HEK293 (cell line): ENCODE results near the gene RIN1.

Experiments
- CTCF ChIA-PET: fragments of 350-600 bp; formaldehyde crosslinking; extraction: SDS; loops from one replicate; lab custom pipeline; 2021; ENCODE audit warnings: antibody characterized with exemption; lab: Yijun Ruan, JAX
- POLR2A ChIA-PET: fragments of 300-600 bp; formaldehyde crosslinking; extraction: SDS; loops from one replicate; lab custom pipeline; 2020; ENCODE audit warnings: antibody characterized with exemption, inconsistent platforms; lab: Yijun Ruan, JAX
- H3K27ac ChIP-seq: fragments of 200-500 bp; sonication (Bioruptor generic); 2 replicates; pipeline ENCODE4 v1.5.1; 2014; ENCODE audit warnings: low read depth, low read length, control low read depth, inconsistent platforms; ENCODE audit errors: extremely low read depth
- H3K36me3 ChIP-seq, 2 experiments: fragments of 200-500 bp in 1 of 2; sonication (Bioruptor generic) in 1 of 2; 1 replicate in 1 of 2; 2 replicates in 1 of 2; pipeline ENCODE4 v1.5.1; 2014 to 2017; ENCODE audit warnings: inconsistent platforms in 2 of 2, low read length in 2 of 2; ENCODE audit not compliant: control insufficient read depth in 2 of 2, insufficient read depth in 1 of 2
- H3K4me1 ChIP-seq: fragments of 200-500 bp; sonication (Bioruptor generic); 2 replicates; pipeline ENCODE4 v1.5.1; 2014; ENCODE audit warnings: mild to moderate bottlenecking, low read length, inconsistent platforms; ENCODE audit not compliant: control insufficient read depth, insufficient read depth
- H3K4me3 ChIP-seq: 2 replicates; pipeline ENCODE4 v1.5.1; 2011; ENCODE audit warnings: low read depth, mild to moderate bottlenecking, control low read depth, low read length, moderate library complexity
- H3K9me3 ChIP-seq: fragments of 200-500 bp; sonication (Bioruptor generic); 2 replicates; pipeline ENCODE4 v1.5.1; 2014; ENCODE audit warnings: low read depth, low read length, inconsistent platforms; ENCODE audit not compliant: control insufficient read depth, insufficient read depth
- BCL11A ChIP-seq: fragments of 450-650 bp; formaldehyde crosslinking; IDR thresholded peaks from 2 replicates; pipeline ENCODE4 v1.5.1; 2016; ENCODE audit warnings: low read depth, missing biosample characterization, missing genetic modification characterization
- KLF9 ChIP-seq: fragments of 450-650 bp; formaldehyde crosslinking; IDR thresholded peaks from 2 replicates; pipeline ENCODE4 v1.5.1; 2016; ENCODE audit warnings: missing biosample characterization, missing genetic modification characterization, low read depth
- MZF1 ChIP-seq: fragments of 450-650 bp; formaldehyde crosslinking; IDR thresholded peaks from 2 replicates; pipeline ENCODE4 v1.5.1; 2017; ENCODE audit warnings: missing biosample characterization, missing genetic modification characterization, borderline replicate concordance
- PRDM1 ChIP-seq: fragments of 450-650 bp; formaldehyde crosslinking; IDR thresholded peaks from 2 replicates; pipeline ENCODE4; 2016; ENCODE audit warnings: missing biosample characterization, missing genetic modification characterization
- REPIN1 ChIP-seq: fragments of 450-650 bp; formaldehyde crosslinking; IDR thresholded peaks from 2 replicates; pipeline ENCODE4 v1.5.1; 2017; ENCODE audit warnings: missing biosample characterization, missing genetic modification characterization, low read depth
- ZNF202 ChIP-seq: fragments of 450-650 bp; formaldehyde crosslinking; IDR thresholded peaks from 2 replicates; pipeline ENCODE4 v1.5.1; 2016; ENCODE audit warnings: missing biosample characterization, missing genetic modification characterization, borderline replicate concordance
- ZNF248 ChIP-seq: fragments of 450-650 bp; formaldehyde crosslinking; IDR thresholded peaks from 2 replicates; pipeline ENCODE4 v1.5.1; 2017; ENCODE audit warnings: missing biosample characterization, missing genetic modification characterization
- ZNF341 ChIP-seq: fragments of 450-650 bp; formaldehyde crosslinking; IDR thresholded peaks from 2 replicates; pipeline ENCODE4; 2016; ENCODE audit warnings: low read depth, missing biosample characterization, missing genetic modification characterization
- ZNF571 ChIP-seq: fragments of 450-650 bp; formaldehyde crosslinking; IDR thresholded peaks from 2 replicates; pipeline ENCODE4 v1.5.0; 2017; ENCODE audit warnings: missing biosample characterization, missing genetic modification characterization
- ZNF626 ChIP-seq: fragments of 450-650 bp; sonication (Bioruptor Pico); formaldehyde crosslinking; IDR thresholded peaks from 2 replicates; pipeline ENCODE4 v1.5.1; 2018; ENCODE audit warnings: missing biosample characterization, missing genetic modification characterization, inconsistent platforms
- ZNF658 ChIP-seq: fragments of 450-650 bp; formaldehyde crosslinking; IDR thresholded peaks from 2 replicates; pipeline ENCODE4; 2016; ENCODE audit warnings: missing biosample characterization, missing genetic modification characterization
- TF ChIP-seq, protein P1 (sequence below): fragments of 450-650 bp; formaldehyde crosslinking; IDR thresholded peaks from 2 replicates; pipeline ENCODE4 v1.5.1; 2017; ENCODE audit warnings: missing biosample characterization, missing genetic modification characterization
- TF ChIP-seq, protein P2 (sequence below): fragments of 450-650 bp; formaldehyde crosslinking; IDR thresholded peaks from 2 replicates; pipeline ENCODE4 v1.5.1; 2017; ENCODE audit warnings: missing biosample characterization, missing genetic modification characterization
- TF ChIP-seq, protein P3 (sequence below): sonication (generic); formaldehyde crosslinking; IDR thresholded peaks from 2 replicates; pipeline ENCODE4 v1.8.1; 2022; ENCODE audit warnings: mild to moderate bottlenecking, moderate library complexity, missing genetic modification reagents
- TF ChIP-seq, protein P4 (sequence below): fragments of 450-650 bp; formaldehyde crosslinking; IDR thresholded peaks from 2 replicates; pipeline ENCODE4 v1.5.1; 2016; ENCODE audit warnings: missing biosample characterization, missing genetic modification characterization, low read depth

Gene RIN1

DNA sequence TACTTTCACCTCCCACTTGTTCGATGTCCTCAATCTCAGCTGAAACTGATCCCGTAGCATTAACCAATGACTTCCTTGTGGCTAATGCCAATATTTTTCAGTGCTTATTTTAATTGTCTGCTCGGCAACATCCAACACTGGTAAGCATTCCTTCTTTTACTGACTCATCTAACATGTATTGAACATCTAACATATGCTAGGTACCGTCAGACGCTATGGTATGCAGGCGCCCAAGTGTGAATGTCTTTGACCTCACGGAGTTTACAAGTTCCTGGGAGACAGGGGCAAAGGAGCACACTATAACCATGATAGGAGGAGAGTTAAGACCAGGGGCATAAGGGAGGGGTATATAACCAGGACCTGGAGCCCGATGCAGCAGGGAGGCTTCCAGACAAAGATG, 6.9 kb upstream of the RIN1 start (continued):
- TF ChIP-seq ZNF248 = no peak
- no peak for TF ChIP-seq ZNF658
- no peak for TF ChIP-seq ZNF571
- TF ChIP-seq REPIN1 = no peak
- no peak for TF ChIP-seq PRDM1 (tag by site-specific recombination)
- no peak for TF ChIP-seq ZNF626 (tag by site-specific recombination)
- TF ChIP-seq, protein P1, sequence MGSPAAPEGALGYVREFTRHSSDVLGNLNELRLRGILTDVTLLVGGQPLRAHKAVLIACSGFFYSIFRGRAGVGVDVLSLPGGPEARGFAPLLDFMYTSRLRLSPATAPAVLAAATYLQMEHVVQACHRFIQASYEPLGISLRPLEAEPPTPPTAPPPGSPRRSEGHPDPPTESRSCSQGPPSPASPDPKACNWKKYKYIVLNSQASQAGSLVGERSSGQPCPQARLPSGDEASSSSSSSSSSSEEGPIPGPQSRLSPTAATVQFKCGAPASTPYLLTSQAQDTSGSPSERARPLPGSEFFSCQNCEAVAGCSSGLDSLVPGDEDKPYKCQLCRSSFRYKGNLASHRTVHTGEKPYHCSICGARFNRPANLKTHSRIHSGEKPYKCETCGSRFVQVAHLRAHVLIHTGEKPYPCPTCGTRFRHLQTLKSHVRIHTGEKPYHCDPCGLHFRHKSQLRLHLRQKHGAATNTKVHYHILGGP (tag by site-specific recombination) = no peak
- TF ChIP-seq, all 188 proteins: peak for 0

DNA sequence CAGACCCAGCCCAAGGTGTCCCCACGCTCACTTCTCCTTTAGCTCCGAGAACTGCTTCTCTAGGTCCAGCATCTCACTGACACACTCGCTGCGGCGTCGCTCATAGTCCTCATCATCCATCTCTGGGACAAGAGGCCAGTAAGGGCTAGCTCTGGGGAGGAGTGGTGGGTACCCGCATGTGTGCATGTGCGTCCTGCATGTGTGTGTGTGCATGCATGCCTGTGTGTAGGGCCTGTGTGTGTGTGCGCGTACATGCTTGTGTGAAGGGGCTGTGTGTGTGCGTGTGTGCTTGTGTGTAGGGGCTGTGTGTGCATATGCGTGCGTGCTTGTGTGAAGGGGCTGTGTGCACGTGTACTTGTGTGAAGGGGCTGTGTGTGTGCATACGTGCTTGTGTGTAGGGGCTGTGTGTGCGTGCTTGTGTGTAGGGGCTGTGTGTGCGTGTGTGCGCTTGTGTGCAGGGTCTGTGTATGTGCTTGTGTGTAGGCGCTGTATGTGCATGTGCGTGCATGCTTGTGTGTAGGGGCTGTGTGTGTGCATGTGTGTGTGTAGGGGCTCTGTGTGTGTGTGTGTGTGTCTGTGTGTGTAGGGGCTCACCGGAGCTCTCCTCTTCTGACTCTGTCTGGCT, 5.4 kb upstream of the RIN1 start:
- CTCF ChIA-PET = interaction anchor here (1.0 kb wide), 2 partner anchors 31 to 48 kb away, joined by 3 to 4 read pairs; no protein-coding TSS in a partner anchor
- H3K9me3 ChIP-seq = no peaks in the 10 kb centered on the region
- H3K4me1 ChIP-seq = no peaks in the 10 kb centered on the region
- peaks cover 0 to 66% of the 10 kb centered on the region in 2 experiments; a peak in 2 of 3 replicates for H3K36me3 ChIP-seq
- TF ChIP-seq, protein P2, sequence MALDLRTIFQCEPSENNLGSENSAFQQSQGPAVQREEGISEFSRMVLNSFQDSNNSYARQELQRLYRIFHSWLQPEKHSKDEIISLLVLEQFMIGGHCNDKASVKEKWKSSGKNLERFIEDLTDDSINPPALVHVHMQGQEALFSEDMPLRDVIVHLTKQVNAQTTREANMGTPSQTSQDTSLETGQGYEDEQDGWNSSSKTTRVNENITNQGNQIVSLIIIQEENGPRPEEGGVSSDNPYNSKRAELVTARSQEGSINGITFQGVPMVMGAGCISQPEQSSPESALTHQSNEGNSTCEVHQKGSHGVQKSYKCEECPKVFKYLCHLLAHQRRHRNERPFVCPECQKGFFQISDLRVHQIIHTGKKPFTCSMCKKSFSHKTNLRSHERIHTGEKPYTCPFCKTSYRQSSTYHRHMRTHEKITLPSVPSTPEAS = peak; percentile 88
- no peak for TF ChIP-seq KLF9 (tag by site-specific recombination)
- no peak overlapping the region for H3K4me3 ChIP-seq
- POLR2A ChIA-PET = no interaction called here
- H3K27ac ChIP-seq = no peak overlapping the region

DNA sequence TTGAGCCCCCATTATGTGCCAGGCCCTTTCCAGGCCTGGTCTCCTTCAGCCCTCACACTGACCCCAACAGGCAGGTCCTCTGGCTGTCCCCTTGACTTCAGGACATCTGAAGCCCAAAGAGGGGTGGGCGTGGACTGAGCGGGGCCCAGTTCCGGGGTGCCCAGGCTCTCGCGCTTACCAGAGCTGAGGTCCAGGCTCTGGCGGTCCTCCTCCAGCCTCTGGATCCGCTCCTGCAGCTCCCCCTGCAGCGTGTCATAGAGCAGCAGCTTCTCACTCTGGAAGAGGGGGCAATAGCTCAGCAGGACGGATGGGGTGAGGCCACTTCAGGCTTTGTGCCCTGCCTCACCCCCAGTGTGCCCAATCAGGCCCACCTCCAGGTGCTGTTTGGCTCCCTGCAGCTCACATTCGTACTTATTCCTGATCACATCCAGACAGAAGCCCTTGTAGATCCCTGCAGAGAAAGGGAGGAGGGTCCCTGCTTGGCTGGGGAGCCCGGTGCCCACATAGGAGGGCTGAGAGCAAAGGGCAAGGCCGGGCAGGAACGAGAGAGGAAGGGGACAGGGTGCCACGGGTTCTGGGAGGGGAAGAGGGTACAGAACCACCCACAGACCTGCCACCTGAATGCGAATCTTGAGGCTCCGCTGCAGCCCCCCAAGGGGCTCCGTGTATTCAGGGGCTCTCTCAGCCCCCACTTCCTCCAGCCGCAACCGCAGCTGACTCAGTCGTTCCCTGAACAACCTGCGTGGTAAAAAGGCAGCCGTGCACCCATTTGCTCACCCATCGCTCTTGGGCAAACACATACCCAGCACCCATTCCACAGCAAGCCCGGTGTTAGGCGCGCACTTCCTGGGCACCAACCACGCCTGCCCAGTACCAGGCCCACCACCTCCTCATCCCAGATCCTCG, 4.6 kb upstream of the RIN1 start:
- Histone ChIP-seq H3K4me1 (no peaks in the 10 kb centered on the region), H3K36me3 (peaks cover 0 to 66% of the 10 kb centered on the region in 2 experiments; a peak in 2 of 3 replicates), H3K9me3 (no peaks in the 10 kb centered on the region), H3K4me3 (no peak overlapping the region), H3K27ac (no peak overlapping the region)
- no peak for TF ChIP-seq ZNF202 (tag by site-specific recombination)
- TF ChIP-seq, protein P3, sequence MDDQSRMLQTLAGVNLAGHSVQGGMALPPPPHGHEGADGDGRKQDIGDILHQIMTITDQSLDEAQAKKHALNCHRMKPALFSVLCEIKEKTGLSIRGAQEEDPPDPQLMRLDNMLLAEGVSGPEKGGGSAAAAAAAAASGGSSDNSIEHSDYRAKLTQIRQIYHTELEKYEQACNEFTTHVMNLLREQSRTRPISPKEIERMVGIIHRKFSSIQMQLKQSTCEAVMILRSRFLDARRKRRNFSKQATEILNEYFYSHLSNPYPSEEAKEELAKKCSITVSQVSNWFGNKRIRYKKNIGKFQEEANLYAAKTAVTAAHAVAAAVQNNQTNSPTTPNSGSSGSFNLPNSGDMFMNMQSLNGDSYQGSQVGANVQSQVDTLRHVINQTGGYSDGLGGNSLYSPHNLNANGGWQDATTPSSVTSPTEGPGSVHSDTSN (CRISPR knock-in tag) = no peak
- CTCF ChIA-PET = interaction anchor here (1.1 to 1.4 kb wide), 2 partner anchors 12 to 29 kb away, joined by 4 to 6 read pairs; no protein-coding TSS in a partner anchor
- POLR2A ChIA-PET = no interaction called here

DNA sequence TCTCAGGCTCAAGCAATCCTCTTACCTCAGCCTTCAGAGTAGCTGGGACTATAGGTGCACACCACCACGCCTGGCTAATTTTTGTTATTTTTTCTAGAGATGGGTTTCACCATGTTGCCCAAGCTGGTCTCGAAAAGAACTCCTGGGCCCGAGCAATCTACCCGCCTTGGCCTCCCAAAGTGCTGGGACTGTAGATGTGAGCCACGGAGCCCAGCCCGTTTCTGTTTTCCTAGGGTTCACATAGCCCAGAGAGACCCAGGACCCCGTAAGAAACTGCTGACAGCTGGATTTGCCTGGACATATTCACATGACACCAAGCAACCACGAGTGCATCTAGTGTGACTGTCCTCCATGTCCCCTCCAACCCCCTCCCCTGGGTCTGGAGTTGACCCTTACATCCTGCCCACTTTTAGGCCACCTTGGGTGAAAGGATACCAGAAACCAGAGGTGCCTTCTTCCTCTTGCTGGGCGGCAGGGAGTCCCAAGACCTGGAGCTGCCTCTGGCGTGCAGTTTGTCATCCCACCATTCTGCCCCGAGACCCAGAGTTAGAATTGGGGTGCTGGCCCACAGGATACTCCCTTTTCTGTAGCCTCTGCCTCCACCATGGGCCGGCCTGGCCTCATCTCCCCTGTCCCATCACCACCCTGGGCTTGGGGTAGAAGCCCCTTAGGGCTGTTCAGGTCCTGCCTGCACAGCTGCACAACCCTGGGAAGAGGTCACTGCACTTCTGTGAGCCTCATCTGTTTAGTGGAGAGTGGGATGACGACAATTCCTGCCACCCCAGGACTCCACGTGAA, 3.7 kb upstream of the RIN1 start:
- TF ChIP-seq BCL11A (no peak), MZF1 (tag by site-specific recombination) (no peak), ZNF341 (tag by site-specific recombination) (no peak)
- TF ChIP-seq, protein P4, sequence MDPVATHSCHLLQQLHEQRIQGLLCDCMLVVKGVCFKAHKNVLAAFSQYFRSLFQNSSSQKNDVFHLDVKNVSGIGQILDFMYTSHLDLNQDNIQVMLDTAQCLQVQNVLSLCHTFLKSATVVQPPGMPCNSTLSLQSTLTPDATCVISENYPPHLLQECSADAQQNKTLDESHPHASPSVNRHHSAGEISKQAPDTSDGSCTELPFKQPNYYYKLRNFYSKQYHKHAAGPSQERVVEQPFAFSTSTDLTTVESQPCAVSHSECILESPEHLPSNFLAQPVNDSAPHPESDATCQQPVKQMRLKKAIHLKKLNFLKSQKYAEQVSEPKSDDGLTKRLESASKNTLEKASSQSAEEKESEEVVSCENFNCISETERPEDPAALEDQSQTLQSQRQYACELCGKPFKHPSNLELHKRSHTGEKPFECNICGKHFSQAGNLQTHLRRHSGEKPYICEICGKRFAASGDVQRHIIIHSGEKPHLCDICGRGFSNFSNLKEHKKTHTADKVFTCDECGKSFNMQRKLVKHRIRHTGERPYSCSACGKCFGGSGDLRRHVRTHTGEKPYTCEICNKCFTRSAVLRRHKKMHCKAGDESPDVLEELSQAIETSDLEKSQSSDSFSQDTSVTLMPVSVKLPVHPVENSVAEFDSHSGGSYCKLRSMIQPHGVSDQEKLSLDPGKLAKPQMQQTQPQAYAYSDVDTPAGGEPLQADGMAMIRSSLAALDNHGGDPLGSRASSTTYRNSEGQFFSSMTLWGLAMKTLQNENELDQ = no peak
- H3K36me3 ChIP-seq = peaks cover 0 to 66% of the 10 kb centered on the region in 2 experiments; a peak in 2 of 3 replicates
- H3K9me3 ChIP-seq = no peaks in the 10 kb centered on the region
- POLR2A ChIA-PET = interaction anchor here (1.7 kb wide), 1 partner anchor 28 kb away, joined by 4 read pairs; no protein-coding TSS in a partner anchor
- no peaks in the 10 kb centered on the region for H3K4me1 ChIP-seq
- H3K4me3 ChIP-seq = no peak overlapping the region
- H3K27ac ChIP-seq = no peak overlapping the region
- CTCF ChIA-PET = interaction anchor here (0.6 to 1.4 kb wide), 4 partner anchors 11 to 318 kb away, joined by 3 to 6 read pairs (median 4); no protein-coding TSS in a partner anchor
